Karpas-422 (cell line): ENCODE results near the gene BBOF1. TPM values are rescaled to one million over a fixed set of nuclear protein-coding genes. Genes with fewer than 3 reads are reported as not detected.

ENCODE experiments used
- DNase-seq: peaks from one replicate; pipeline ENCODE4 v3.0.0-alpha.2; 2015
- H2AFZ ChIP-seq: fragments of 200-600 bp; sonication (generic); 2 replicates; pipeline ENCODE4 v1.6.1; 2014; ENCODE audit warnings: antibody characterized with exemption, low read length, mixed read lengths
- H3K27ac ChIP-seq: fragments of 200-600 bp; sonication (generic); 2 replicates; pipeline ENCODE4 v1.5.1; 2014; ENCODE audit warnings: mild to moderate bottlenecking, low read length, moderate library complexity
- H3K27me3 ChIP-seq: fragments of 200-600 bp; sonication (generic); 2 replicates; pipeline ENCODE4 v1.6.1; 2014; ENCODE audit warnings: low read length, mixed read lengths
- H3K36me3 ChIP-seq: fragments of 200-600 bp; sonication (generic); 2 replicates; pipeline ENCODE4 v1.6.1; 2014; ENCODE audit warnings: low read length, mixed read lengths; ENCODE audit not compliant: insufficient read depth
- H3K4me1 ChIP-seq: fragments of 200-600 bp; sonication (generic); 2 replicates; pipeline ENCODE4 v1.6.1; 2014; ENCODE audit warnings: mild to moderate bottlenecking, low read length, mixed read lengths
- H3K4me2 ChIP-seq: fragments of 200-600 bp; sonication (generic); 2 replicates; pipeline ENCODE4 v1.6.1; 2014; ENCODE audit warnings: low read length, low read depth, mild to moderate bottlenecking; ENCODE audit not compliant: poor library complexity, severe bottlenecking
- H3K4me3 ChIP-seq: fragments of 200-600 bp; sonication (generic); 2 replicates; pipeline ENCODE4 v1.5.1; 2014; ENCODE audit warnings: mild to moderate bottlenecking, antibody characterized with exemption, low read length, mixed read lengths
- H3K79me2 ChIP-seq: fragments of 200-600 bp; sonication (generic); 2 replicates; pipeline ENCODE4 v1.6.1; 2014; ENCODE audit warnings: mild to moderate bottlenecking, low read length, mixed read lengths
- H3K9ac ChIP-seq: fragments of 200-600 bp; sonication (generic); 2 replicates; pipeline ENCODE4 v1.6.0; 2014; ENCODE audit warnings: low read length
- H3K9me2 ChIP-seq: fragments of 200-600 bp; sonication (generic), shearing (Covaris generic); replicated peaks from 2 replicates; pipeline ENCODE4 v1.6.0; 2014; ENCODE audit warnings: mild to moderate bottlenecking, low read length, moderate library complexity; ENCODE audit not compliant: insufficient read depth
- H3K9me3 ChIP-seq: fragments of 300-700, 200-600 bp; sonication (generic); 2 replicates; pipeline ENCODE4 v1.6.1; 2014; ENCODE audit warnings: low read length, mixed read lengths
- H4K20me1 ChIP-seq: fragments of 200-600 bp; sonication (generic); 2 replicates; pipeline ENCODE4 v1.6.1; 2014; ENCODE audit warnings: mild to moderate bottlenecking, antibody characterized with exemption, low read length, low read depth; ENCODE audit not compliant: insufficient read depth
- total RNA-seq: library from RNA; depleted of rRNA; stranded (reverse); fragments of >200 nt; shearing (Covaris generic); gene quantifications from 2 replicates; pipeline ENCODE4 v1.2.3, GENCODE V29; 2014; ENCODE audit warnings: low replicate concordance

BBOF1 gene
- total RNA-seq, 1 experiment from 2014 or later: 6.1 TPM

DNA sequence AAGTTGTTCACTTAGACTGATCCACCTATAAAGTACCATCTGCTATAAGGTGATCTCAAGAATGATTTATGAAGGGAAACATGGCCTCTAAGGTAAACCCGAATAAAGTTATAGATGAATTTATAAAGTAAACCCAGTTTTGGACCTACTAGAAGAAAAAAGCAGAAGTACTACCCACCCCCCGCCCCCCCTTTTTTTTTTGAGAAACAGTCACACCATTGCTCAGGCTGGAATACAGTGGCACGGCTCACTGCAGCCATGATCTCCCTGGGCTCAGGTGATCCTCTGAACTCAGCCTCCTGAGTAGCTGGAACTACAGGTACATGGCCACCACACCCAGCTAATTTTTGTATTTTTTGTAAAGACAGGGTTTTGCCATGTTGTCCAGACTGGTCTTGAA, 4.0 kb upstream of the BBOF1 start:
- peak; percentile 55 for DNase-seq
- H3K9ac ChIP-seq: no peak overlapping the region
- H3K4me2 ChIP-seq: no peak overlapping the region

DNA sequence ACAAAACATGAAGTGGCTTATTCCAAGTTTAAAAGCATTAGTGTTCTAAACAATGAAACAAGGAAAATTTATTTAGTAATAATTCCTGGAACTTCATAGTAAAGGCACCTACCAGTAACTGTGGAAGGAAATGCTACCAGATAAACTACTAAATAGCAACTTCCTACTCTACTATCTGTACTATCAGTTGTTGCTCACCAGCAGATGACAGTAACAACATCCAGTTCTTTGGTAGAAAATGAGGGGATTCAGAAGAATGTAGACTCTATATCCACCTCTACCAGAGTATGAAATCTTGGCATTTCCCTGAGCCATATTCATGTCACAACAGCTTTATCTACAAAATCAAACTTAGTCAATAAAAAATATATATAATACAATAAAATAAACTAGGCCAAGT, 3.2 kb upstream of the BBOF1 start:
- no peak for DNase-seq
- Histone ChIP-seq H3K4me2 (no peak overlapping the region), H2AFZ (no peak overlapping the region), H3K36me3 (no peaks in the 10 kb centered on the region), H3K4me3 (no peak overlapping the region), H3K9ac (no peak overlapping the region), H4K20me1 (no peaks in the 10 kb centered on the region), H3K4me1 (peaks cover 20% of the 10 kb centered on the region), H3K9me2 (no peaks in the 10 kb centered on the region), H3K27ac (no peak overlapping the region), H3K79me2 (peaks cover 31% of the 10 kb centered on the region), H3K27me3 (no peaks in the 10 kb centered on the region), H3K9me3 (no peaks in the 10 kb centered on the region)

More for the DNA sequence above, 4.0 kb upstream of the BBOF1 start:
- Histone ChIP-seq H3K27ac (no peak overlapping the region), H3K9me3 (no peaks in the 10 kb centered on the region), H3K9me2 (no peaks in the 10 kb centered on the region), H3K79me2 (peaks cover 31% of the 10 kb centered on the region), H2AFZ (no peak overlapping the region), H3K4me3 (no peak overlapping the region), H3K27me3 (no peaks in the 10 kb centered on the region), H3K4me1 (peaks cover 20% of the 10 kb centered on the region), H3K36me3 (peaks cover 5% of the 10 kb centered on the region; the same call in 1 of the 2 replicates), H4K20me1 (no peaks in the 10 kb centered on the region)

DNA sequence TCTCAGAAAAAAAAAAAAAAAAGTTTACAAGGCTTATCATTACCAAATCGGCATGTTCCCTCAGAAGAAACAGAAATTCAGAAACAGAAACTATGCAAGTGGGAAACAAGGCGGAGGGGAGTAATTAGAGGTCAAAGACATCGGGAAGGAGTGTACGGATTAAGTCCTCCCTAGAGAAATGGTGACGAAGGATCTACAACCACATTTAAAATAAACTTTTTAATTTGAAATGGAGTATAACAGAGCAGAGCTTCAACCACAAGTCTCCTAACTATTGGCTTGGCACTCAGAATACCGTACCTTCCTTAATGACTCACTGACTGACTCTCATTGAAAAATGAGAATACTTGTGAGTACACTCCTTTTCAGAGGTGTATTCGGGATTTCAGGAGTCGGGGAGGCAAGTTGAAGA, 969 bp upstream of the BBOF1 start:
- H3K9me2 ChIP-seq: no peaks in the 10 kb centered on the region
- no peaks in the 10 kb centered on the region for H3K9me3 ChIP-seq
- H4K20me1 ChIP-seq: no peaks in the 10 kb centered on the region
- peaks cover 25% of the 10 kb centered on the region for H3K79me2 ChIP-seq
- H2AFZ ChIP-seq: peak overlapping the region; percentile 88
- H3K27ac ChIP-seq: peak overlapping the region; percentile 42; the same call in 1 of the 2 replicates
- H3K27me3 ChIP-seq: no peaks in the 10 kb centered on the region
- peak overlapping the region; percentile 96 for H3K9ac ChIP-seq
- H3K4me3 ChIP-seq: peak overlapping the region; percentile 95
- peak overlapping the region; percentile 81 for H3K4me2 ChIP-seq
- no peak for DNase-seq
- no peaks in the 10 kb centered on the region for H3K36me3 ChIP-seq
- peaks cover 20% of the 10 kb centered on the region for H3K4me1 ChIP-seq

DNA sequence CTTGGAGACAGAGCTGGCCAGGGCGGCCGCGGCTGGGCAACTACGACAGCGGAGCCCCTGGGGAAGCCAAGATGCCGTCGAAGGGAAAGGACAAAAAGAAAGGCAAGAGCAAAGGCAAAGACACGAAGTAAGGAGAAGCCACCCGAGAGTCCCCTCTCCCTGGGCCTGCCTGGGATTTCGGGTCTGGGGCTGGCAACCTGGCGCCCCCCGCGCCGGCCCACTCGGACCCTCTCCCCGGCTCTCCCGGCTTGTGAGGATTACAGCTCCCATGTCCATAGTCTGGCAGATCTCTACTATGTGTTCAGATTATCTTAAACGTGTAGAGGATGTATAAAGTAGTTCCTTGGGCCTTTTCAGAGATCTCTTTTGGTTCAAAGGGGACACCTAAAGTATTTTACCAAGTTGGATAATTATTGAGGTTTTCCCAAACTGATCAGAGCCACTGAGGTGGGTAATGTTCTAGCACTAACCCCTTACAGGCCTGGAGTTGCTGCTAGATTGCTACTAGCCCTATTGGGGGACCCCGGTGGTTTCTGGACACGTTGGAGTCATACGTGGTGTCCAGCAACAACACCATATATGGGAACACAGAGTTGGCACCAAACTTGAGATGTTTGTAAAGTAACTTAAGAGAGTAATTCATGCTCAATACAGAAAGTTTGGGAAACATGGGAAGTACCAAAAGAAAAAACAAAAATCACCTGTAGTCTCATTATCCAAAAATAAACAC, 424 bp downstream of the BBOF1 start:
- Histone ChIP-seq H3K36me3 (no peaks in the 10 kb centered on the region), H3K27ac (no peak overlapping the region), H3K4me3 (peak overlapping the region; percentile 95), H4K20me1 (no peaks in the 10 kb centered on the region), H3K9me2 (no peaks in the 10 kb centered on the region), H3K79me2 (peaks cover 25% of the 10 kb centered on the region), H3K4me2 (peak overlapping the region; percentile 81), H3K4me1 (peaks cover 20% of the 10 kb centered on the region), H3K27me3 (no peaks in the 10 kb centered on the region), H2AFZ (peak overlapping the region; percentile 74), H3K9ac (peak overlapping the region; percentile 96), H3K9me3 (no peaks in the 10 kb centered on the region)
- DNase-seq: no peak

DNA sequence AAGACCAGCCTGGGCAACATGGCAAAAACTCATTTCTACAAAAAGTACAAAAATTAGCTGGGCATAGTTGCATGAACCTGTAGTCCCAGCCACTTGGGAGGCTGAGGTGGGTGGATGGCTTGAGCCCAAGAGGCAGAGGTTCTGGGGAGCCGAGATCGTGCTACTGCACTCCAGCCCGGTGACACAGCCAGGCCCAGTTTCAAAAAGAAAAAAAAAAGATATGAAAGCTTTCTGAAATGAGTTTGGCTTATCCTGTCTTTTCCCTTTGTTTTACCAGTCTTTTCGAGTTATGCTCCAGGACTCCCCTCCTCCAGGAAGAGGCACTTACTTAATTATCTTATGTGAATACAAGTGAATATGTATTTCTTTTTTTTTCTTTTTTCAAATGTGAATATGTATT, 3.2 kb downstream of the BBOF1 start:
- Histone ChIP-seq H3K27me3 (no peaks in the 10 kb centered on the region), H2AFZ (no peak overlapping the region), H3K9me2 (no peaks in the 10 kb centered on the region), H3K36me3 (no peaks in the 10 kb centered on the region), H3K27ac (no peak overlapping the region), H4K20me1 (no peaks in the 10 kb centered on the region), H3K4me1 (peaks cover 12% of the 10 kb centered on the region), H3K79me2 (peaks cover 13% of the 10 kb centered on the region), H3K9ac (no peak overlapping the region), H3K4me2 (no peak overlapping the region), H3K4me3 (no peak overlapping the region), H3K9me3 (no peaks in the 10 kb centered on the region)
- DNase-seq: no peak

DNA sequence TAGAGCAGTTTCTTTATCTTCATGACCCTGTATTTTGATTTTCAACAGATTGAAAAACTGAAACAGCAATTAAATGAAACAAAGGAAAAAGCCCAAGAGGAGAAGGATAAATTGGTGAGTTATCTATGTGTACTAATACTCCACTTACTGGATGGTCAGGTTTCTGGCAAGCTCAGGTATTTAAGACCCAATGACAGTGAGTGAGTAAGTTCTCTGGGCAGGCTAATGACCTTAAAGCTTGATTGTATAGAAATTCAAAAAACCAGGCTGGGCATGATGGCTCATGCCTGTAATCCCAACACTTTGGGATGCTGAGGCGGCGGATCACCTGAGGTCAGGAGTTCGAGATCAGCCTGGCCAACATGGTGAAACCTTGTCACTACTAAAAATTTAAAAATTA, 10.0 kb downstream of the BBOF1 start:
- Histone ChIP-seq H3K27me3 (no peaks in the 10 kb centered on the region), H4K20me1 (no peaks in the 10 kb centered on the region), H3K27ac (no peak overlapping the region), H3K4me1 (no peaks in the 10 kb centered on the region), H3K4me3 (no peak overlapping the region), H3K9me3 (no peaks in the 10 kb centered on the region), H2AFZ (no peak overlapping the region), H3K4me2 (no peak overlapping the region), H3K79me2 (no peaks in the 10 kb centered on the region), H3K9ac (no peak overlapping the region), H3K9me2 (no peaks in the 10 kb centered on the region), H3K36me3 (no peaks in the 10 kb centered on the region)
- no peak for DNase-seq

DNA sequence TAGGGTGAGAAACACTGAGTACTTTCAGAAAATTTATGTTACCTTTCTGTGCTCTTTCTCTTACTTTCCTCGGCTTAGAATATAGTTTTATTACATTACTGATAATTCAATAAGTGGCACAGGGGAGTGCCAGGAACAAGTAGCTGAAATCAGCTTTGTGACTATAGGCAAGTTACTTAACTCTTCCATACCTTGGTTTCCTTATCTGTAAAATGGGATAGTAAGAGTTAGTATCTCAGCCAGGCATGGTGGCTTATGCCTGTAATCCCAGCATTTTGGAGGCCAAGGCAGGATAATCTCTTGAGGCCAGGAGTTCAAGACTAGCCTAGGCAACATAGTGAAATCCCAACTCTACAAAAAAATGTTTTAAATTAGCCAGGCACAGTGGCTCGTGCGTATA, 15.4 kb downstream of the BBOF1 start:
- Histone ChIP-seq H2AFZ (no peak overlapping the region), H3K27me3 (no peaks in the 10 kb centered on the region), H3K4me3 (no peak overlapping the region), H3K36me3 (no peaks in the 10 kb centered on the region), H4K20me1 (no peaks in the 10 kb centered on the region), H3K4me2 (no peak overlapping the region), H3K9me3 (no peaks in the 10 kb centered on the region), H3K4me1 (no peaks in the 10 kb centered on the region), H3K9ac (no peak overlapping the region), H3K79me2 (no peaks in the 10 kb centered on the region), H3K27ac (no peak overlapping the region), H3K9me2 (no peaks in the 10 kb centered on the region)
- DNase-seq: no peak

DNA sequence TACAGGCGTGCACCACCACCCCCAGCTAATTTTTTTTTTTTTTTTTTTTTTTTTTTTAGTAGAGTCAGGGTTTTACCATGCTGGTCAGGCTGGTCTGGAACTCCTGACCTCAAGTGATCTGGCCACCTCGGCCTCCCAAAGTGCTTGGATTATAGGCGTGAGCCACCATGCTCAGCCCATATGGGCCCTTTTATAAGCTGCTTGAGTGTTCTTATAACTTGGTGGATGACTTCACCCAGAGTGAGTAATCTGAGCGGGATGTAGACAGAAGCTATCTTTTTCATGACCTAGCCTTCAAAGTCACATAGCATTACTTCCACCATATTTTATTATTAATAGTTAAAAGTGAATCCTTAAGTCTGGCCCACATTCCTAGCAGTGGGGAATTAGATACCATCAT, 16.4 kb downstream of the BBOF1 start:
- no peaks in the 10 kb centered on the region for H3K9me2 ChIP-seq
- H3K4me3 ChIP-seq: no peak overlapping the region
- H3K4me1 ChIP-seq: no peaks in the 10 kb centered on the region
- H3K27ac ChIP-seq: no peak overlapping the region
- no peaks in the 10 kb centered on the region for H3K9me3 ChIP-seq
- no peak for DNase-seq
- no peaks in the 10 kb centered on the region for H4K20me1 ChIP-seq
- no peaks in the 10 kb centered on the region for H3K79me2 ChIP-seq
- H3K4me2 ChIP-seq: no peak overlapping the region
- no peak overlapping the region for H3K9ac ChIP-seq
- no peak overlapping the region for H2AFZ ChIP-seq
- no peaks in the 10 kb centered on the region for H3K36me3 ChIP-seq
- H3K27me3 ChIP-seq: no peaks in the 10 kb centered on the region
